Hindlimb muscle (tissue), 1 donor: Measurements from ENCODE around the gene CIAO2B. TPM values are rescaled to one million over a fixed set of nuclear protein-coding genes. Genes with fewer than 3 reads are reported as not detected.

Experiments used
- DNase-seq: peaks from one replicate; pipeline ENCODE4 v3.0.0-alpha.2; 2013
- polyA plus RNA-seq: library from polyadenylated mRNA; unstranded; fragments of 120-200 nt; gene quantifications from one replicate; pipeline ENCODE4 v1.2.1, GENCODE V29; 2013; ENCODE audit not compliant: insufficient read length

CIAO2B gene
- polyA plus RNA-seq, 1 donor: 88.3 TPM

- DNase-seq: no peak
These were observed 14.5 kb downstream of the CIAO2B start for GRCh38 chr16:66919569-66920298.

DNA sequence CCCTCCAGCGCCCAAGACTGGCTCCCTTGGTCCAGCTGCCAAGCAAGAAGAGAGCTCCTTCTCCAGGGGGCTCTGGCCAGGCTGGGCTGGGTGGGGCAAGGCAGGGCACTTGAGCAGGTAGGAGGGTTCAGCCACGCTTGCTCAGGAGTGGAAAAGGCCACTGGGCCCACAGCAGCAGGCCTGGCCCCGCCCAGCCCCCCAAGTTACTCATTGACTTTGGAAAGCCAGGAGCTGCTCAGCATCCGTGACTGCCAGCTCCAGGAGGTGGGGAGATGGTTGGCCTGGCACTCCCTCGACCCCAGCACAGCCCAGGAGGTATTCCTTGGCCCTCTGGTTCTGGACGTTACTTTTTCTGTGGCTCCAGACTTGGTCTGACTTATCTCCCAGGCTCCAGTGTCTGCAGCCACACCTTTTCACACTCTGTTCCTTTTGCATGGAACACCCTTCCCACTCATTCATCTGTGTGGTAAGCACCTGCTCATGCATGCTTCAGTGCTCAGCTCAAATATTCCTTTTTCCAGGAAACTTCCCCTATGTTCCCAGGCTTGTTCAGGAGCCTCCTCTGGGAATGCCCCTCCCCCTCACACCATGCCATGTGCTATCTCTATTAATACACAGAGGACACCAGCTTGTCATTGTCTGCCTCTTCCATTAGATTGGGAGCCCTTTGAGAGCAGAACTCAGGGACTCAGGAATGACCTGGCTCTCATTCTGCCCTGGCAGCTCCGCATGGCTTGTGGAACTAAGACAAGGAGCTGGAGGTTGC, 15.2 kb downstream of the CIAO2B start, which contains the start of gene CDH16:
Gene CDH16 (minus strand): TSS at position 83 of the 766 bp plus-strand sequence. CDS start 820 bp downstream, outside the sequence.
- DNase-seq: no peak

GRCh38 chr16:66918355-66918754, 15.8 kb downstream of the CIAO2B start:
- no peak for DNase-seq

DNA sequence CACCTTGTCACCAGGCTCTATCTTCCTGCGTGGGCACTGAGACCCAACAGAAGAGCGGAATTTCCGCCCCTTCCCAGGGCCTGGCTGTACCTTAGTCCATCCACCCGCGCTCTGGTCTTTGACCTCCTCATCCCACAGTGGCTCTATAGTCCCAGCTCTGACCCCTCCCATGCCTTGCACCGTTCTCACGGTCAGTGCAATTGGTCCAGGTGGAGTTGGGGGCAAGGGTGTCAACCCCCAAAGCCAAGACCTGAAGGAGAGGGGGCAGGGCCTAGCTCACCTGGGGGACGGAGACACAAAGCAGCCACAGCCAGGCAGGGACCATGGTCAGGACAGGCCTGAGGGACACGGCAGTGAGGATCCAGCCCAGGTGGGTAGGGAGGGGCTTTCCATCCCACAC, 16.5 kb downstream of the CIAO2B start:
- DNase-seq: no peak

DNA sequence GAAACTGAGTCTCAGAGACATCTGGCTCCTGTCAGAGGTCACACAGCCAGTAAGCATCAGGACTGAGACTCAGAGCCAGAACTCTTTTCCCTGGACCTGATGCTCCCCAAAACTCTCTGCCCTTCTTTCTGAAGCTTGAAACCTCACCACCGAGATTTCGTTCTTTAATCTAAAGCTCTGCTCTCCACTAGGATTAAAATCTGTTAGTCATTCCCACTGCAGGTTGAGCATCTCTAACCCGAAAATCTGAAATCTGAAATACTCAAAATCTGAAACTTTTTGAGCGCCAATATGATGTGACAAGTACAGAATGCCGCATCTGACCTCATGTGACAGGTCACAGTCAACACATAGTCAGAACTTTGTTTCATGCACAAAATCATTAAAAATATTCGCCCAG, 17.7 kb downstream of the CIAO2B start:
- no peak for DNase-seq

- no peak for DNase-seq
These were observed 19.2 kb downstream of the CIAO2B start for GRCh38 chr16:66915041-66915440.

DNA sequence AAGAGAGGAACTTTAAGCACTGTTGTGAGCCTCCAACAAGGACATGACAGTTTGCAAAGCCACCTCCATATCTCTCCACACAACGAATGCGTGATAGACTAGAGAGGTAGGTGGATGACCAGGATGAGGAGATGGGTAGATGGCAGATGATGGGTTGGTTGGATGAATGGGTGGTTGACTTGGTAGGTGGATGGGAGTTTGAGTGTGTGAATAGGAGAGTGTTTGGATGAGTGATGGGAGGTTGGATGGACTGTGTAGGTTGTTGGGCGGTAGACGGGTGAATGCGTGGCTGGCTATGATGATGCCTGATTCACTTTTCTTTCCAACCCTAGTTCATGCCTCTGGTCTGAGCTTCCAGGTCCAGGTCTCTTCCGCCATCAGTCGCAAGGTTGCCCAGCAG, 19.7 kb downstream of the CIAO2B start:
- DNase-seq: no peak

DNA sequence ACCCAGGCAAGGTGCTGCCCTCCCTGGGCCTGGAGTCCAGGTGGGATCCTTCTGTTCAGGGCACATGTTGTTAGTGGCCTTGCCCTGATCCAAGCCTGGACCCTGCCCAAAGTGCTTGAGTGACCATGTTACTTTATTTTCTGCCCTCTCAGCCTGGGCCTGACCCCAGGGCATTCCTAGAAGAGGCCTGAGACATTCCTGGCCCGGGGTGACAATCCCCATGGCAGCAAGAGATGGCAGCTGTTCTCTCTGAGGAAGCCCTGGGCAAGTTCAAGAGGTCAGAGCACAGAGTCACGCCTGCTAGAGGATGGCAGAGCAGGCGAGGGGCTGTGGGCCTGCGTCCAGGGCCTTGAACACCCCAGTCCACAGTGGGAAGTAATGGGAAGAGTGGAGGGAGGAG, 20.5 kb downstream of the CIAO2B start:
- DNase-seq: no peak

GRCh38 chr16:66913081-66913480, 21.1 kb downstream of the CIAO2B start:
- no peak for DNase-seq

DNA sequence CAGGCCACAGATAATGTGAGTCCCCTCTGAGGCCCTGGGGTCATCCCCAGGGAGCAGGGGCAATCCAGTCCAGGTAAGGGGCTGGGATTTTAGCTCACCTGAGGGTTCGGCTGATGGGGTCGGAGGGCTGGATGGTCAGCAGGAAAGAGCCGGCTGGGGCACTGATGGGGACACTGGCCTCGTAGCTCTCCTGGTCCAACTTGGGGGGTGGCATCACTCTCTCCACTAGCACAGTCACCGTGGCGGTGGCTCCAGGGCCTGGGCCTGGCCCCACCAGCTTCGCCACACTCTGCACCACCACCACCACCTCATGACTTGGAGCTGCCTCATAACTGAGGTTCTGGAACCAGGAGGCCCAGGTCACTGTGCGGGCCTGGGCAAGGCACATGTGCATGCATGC, 22.4 kb downstream of the CIAO2B start:
- no peak for DNase-seq

DNA sequence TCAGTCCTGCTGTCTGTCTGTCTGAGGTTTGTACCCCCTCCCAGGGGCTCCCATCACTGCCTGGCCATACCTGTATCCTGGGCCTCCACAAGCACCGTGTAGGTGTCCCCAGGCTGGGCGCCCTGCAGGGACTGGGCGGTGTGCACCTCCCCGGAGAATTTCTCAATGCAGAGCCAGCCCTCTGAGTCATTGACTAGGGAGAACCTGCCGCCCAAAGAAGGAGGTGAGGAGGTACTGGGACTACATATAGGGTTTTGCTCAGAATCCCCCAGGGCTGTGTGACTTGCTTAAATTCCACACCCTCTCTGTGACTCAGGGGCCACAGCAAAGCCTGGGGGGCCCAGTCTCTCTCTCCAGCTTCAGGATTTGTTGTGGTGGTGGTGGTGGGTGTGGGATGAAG, 23.1 kb downstream of the CIAO2B start:
- no peak for DNase-seq

GRCh38 chr16:66910175-66910940, 23.8 kb downstream of the CIAO2B start:
- no peak for DNase-seq

DNA sequence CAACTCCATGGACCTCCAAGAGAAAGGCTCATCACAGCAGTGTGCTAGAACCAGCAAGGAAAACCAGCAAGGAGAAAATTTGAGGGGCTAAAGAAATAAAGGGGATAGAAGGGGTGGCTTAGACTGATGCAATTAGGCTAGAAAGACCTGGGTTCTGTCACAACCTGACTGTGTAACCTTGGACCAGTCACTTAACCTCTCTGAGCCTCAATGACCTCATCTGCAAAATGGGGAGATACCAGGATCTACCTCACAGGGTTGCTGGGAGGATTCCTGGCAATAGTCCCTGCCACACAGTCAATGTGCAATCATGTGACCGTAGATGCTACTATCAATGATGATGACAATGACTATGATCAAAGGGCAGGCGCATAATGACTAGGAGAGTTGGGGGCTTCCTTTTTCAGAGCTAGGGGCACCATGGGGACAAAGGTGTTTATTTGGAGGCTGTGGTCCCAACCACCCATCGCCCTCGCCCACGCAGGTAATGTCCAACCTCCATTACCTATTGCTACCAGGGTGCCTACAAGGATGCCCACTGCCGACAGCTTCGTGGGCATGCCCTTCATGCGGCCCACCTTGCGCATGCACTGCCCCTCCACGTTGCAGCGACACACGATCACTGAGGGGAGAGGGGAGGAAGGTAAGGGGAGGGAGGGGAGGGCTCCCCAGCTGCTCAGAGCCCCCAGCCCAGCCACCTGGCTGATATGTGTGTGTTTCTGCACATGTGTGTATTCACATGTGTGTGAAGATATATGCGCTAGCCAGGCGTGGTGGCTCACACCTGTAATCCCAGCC, 25.2 kb downstream of the CIAO2B start:
- DNase-seq: no peak

DNA sequence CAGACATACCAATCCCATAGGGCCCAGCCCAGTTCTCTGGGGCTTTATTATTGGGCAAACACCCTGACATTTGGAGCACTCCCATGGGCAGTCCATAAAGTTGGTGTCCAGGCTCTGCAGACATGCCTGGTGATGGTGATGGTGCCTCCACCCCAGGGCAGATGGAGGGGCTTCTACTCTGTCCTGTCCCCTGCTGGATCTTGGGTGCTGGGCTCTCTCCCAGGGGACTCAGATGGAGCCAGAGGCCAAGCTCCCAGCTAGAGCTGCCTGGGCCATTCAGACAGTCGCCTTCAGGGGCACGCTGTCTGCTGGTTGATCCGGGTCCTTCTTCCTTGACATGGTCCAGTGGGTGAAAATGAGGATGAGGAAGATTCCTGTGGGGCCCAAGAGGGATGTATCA, 26.1 kb downstream of the CIAO2B start:
- no peak for DNase-seq

GRCh38 chr16:66906916-66907836, 27.0 kb downstream of the CIAO2B start:
- no peak for DNase-seq

GRCh38 chr16:66905633-66906539, 28.3 kb downstream of the CIAO2B start:
- no peak for DNase-seq

DNA sequence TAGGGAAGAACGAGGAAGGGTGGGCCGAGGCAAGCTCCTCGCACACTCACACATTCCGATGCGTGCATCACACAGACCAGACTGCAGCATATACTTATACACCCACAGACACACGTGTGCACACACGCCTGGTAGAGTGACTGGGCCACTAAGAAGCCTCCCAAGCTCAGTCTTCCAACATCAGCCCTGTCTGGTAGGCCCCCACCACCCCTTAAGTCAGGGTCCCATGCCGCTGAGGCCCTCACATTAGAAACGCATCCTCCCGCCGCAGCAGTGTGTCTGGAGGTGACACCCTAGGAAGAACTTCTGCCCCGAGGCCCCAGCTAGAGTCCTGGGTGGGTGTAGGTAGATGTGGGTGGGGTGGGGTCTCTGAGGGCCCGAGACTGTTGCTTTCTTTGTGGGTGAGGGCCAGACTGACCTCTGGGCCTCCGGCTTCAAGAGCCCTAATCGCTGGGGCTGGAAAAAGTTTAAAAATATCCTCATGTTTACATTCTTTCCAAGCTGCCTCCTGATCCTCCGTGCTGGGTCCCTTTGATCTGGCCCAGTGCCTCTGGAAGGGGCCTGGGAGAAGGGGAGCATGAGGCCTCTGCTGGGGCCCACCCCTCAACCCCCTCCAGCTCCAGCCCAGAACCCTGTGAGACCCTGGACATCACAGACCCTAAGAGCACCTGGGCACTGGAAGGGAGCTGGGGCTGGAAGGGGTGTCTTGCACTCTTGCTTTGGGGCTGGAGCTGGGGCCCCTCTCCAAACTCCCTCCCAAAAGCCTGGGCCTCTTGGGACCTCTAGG, 29.2 kb downstream of the CIAO2B start:
- DNase-seq: no peak

- DNase-seq: no peak
These were observed 29.8 kb downstream of the CIAO2B start for GRCh38 chr16:66904428-66904845.
